SH-SY5Y (cell line): ENCODE measurements around the gene APEH.

ENCODE experiments used
- GATA2 ChIP-seq: IDR thresholded peaks from 2 replicates; pipeline ENCODE4 v1.6.1; 2011; ENCODE audit warnings: mild to moderate bottlenecking, low read depth, low read length
- GATA3 ChIP-seq: IDR thresholded peaks from 2 replicates; pipeline ENCODE4 v1.6.1; 2011; ENCODE audit warnings: low read depth, mild to moderate bottlenecking, low read length, moderate library complexity

APEH gene

DNA sequence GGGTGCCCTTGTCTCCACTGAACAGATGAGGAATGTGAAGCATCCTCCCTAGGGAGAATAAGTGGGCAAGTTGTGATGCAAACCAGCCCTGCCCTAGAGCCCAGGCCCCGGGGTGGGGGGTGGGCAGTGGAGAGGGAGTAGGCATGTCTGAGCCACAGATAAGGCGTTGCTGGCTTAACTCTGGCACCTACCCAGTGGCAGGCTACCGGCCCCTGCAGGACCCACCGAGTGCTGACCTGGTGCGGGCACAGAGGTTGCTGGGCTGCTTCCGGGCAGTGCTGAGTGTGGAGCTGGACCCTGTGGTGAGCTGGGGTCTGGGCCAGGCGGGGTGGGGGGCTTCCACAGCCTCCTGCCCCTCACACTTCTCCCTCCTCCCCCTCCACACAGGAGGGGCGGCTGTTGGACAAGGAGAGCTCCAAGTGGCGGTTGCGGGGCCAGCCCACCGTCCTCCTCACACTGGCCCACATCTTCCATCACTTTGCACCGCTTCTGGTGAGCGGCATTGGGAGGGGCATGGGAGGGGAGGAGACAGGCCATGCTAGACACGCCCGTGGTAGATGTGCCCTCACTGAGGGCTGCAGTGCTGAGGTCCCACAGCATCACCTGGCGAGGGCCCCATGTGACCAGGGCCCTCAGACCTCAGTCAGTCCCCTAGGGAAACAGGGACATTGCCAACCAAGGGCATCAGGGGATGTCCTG is 25.3 kb downstream of the APEH start:
- no peak for TF ChIP-seq GATA3
- no peak for TF ChIP-seq GATA2

DNA sequence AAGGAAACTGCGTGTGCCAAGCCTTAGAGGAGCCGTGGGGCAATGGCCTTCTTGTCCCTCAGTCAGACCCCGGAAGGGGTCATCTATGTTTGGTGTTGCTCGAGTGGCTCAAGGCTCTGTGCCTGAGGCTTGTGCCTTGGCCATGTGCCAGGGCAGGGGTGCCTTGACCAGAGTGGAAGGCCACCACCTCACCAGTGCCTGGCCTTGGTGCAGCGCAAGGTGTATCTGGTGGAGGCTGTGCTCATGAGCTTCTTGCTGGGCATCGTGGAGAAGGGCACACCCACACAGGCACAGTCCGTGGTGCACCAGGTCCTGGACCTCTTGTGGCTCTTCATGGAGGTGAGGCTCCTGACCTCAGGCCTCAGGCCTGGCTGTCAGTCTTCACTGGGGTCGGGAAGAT is 25.9 kb downstream of the APEH start:
- TF ChIP-seq GATA3 (no peak), GATA2 (no peak)

DNA sequence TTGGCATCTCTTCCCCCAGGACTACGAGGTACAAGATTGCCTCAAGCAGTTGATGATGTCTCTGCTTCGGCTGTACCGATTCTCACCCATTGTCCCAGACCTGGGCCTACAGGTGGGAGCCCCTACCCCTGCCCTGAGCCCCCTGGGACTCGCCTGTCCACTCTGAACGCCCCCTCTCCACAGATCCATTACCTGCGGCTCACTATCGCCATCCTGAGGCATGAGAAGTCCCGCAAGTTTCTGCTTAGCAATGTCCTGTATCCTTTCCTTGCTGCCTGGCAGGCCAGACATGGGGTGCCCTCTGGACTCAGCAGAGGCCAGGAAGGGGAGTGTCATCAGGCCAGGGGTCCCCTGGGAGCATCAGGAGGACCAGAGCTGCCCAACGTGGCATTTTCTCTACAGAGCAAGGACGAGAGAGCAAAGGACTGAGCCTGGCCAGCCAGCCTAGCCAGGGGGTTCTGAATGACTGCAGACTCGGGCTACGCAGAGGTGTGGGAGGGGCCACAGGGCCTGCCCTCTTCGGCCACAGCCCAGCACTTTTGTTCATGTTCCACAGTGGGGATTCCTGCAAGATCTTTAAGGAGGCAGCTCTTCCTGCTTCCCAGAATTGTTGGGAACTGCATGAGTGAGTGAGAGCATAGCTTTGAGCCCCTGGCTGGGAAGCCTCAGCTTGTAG is 26.4 kb downstream of the APEH start:
- TF ChIP-seq GATA2 (no peak), GATA3 (no peak)

DNA sequence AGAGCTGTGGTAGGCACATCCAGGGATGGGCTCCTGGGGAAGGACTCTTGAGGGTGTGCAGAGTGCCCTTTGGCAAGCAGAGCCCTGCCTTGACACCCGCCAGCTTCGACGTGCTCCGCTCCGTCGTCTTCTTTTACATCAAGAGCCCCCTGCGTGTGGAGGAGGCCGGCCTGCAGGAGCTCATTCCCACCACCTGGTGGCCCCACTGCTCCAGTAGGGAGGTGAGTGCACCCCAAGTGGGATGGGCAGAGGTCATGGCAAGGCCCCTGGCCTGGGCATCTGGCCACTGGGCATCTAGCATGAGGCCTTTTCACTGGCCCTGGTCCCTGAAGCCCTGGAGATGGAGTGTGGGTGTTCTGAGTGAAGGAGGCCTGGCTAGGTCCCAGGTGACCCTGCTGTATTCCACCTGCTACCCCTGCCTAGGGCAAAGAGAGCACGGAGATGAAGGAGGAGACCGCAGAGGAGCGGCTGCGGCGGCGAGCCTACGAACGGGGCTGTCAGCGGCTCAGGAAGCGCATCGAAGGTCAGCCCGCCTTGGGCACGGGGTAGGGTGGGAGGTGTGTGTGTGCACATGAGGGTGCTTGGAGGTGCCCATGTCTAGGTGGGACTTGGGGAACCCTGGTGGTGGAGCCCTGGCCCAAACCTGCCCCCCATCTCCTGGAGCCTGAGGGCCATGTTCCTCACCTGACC is 27.4 kb downstream of the APEH start:
- no peak for TF ChIP-seq GATA2
- no peak for TF ChIP-seq GATA3

- TF ChIP-seq GATA2: no peak
- TF ChIP-seq GATA3: no peak
These were observed 28.5 kb downstream of the APEH start for GRCh38 chr3:49702672-49703071.

DNA sequence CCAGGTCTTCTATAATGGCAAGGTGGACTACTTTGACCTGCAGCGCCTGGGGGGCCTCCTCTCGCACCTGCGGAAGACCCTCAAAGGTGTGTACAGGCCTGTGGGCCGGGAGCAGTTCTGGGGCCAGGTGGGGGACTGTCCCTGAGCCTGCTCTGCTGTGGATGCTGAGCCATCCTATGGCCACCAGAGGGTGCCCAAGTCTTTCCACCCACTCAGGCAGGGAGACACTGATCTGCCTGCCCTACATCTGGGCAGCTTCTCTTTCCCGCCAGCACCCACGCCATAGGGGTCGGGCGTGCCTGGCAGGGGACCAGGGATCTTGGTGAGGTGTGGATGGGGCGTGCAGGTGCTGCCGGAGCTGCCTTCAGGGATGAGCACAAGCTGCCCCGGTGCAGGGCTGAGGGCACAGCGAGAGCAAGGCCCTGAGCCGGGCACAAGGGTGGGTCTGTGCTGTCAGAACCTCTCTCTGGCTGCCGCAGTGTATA is 29.3 kb downstream of the APEH start:
- TF ChIP-seq GATA2 (no peak), GATA3 (no peak)

DNA sequence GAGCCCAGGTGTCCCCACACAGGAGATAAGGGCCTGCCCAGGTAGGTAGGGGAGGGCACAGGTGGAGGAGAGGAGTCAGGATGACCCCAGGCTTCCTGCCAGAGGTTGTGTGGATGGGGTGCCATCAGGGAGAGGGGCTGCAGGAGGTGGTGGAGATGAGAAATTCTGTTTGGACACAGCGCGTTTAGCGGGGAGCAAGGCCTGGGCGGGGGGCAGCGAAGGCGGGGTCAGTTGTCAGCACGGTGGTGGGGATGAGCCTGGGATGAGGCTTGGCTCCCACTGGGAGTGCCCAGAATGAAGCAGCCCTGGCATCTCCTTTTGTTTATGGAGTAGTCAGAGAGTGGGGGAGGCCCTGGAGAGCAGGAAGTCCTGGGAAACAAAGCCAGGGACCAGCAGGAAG is 29.8 kb downstream of the APEH start:
- TF ChIP-seq GATA3 (no peak), GATA2 (no peak)

GRCh38 chr3:49704629-49705028 is 30.5 kb downstream of the APEH start:
- TF ChIP-seq GATA3 (no peak), GATA2 (no peak)

DNA sequence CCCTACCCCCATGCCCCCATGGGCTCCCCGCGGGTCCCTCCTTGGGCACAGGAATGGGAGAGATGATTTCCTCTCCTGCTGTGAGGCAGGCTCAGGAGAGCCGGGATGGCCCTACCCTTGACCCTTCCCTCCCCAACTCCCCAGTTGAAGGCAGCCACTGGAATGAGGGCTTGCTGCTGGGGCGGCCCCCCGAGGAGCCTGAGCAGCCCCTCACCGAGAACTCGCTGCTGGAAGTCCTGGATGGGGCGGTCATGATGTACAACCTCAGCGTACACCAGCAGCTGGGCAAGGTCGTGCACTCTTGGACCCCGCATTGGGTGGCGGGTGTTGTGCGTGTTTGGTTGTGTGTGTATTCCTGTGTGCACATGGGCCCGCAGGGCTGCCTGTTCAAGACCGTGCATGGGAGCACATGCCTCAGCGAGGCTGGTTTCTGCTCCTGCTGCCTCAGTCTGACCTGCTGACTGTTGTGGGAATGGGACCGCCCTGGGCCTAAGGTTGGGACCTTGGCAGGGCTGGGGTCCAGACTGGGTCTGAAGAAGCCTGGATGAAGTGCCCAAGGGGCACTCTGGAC is 31.3 kb downstream of the APEH start:
- TF ChIP-seq GATA3: no peak
- TF ChIP-seq GATA2: no peak

DNA sequence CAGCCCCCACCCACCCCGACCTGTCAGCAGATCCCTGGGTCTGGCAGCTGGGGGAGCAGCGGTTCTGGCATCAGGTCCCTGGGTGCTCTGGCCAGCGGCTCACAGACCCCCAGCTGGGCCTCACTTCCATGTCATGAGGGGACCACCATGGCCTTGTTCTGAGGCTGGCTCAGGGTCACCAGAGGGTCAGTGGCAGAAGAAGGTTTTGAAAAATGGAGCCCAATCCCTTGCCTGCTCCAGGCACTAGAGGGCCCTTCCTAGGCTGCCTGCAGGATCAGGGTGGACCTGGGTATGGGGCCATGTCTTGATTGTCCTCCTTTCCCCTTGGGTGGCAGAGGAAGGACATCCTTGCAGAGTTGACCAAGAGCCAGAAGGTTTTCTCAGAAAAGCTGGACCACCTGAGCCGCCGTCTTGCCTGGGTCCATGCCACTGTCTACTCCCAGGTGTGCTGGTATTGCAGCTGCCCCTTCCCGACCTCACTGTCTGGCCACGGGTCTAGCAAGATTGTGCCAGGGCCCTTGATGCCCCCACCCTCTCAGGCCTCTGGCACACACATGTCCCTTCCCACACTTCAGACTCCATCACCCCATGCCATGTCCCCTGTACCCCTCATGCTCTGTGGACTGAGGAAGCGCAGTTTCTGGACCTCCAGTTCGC is 32.4 kb downstream of the APEH start:
- no peak for TF ChIP-seq GATA3
- no peak for TF ChIP-seq GATA2

DNA sequence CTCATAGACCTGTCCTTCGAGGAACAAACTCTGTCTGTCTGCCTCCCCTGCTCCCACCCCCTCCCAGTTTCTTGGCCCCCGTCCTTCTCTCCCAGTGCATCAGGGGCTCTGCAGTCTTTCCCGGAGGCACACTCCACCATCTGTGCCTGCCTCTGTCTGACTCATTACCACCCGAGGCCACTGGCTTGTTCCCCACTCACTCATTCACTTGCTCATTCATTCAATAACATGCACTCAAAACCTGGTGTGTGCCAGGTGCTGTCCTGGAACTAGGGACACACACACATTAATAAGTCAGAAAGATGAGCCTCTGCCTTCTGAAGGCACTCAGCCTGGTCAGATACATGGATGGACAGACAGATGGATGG is 32.9 kb downstream of the APEH start:
- TF ChIP-seq GATA2: no peak
- TF ChIP-seq GATA3: no peak

DNA sequence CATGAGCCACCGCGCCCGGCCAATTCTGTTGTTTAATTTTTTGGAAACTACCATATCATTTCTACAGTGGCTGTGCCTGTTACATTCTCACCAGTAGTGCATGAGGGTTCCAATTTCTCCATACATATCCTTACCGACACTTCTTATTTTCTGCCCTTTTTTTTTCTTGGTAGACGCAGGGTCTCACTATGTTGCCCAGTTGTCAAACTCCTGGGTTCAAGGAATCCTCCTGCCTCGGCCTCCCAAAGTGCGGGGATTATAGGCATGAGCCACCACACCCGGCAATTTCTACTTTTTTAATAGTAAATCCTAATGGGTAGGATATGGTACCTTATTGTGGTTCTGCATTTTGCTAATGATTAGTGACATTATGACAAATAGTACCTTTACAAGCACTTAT is 35.7 kb downstream of the APEH start:
- TF ChIP-seq GATA3 (no peak), GATA2 (no peak)

GRCh38 chr3:49711489-49711888 is 37.3 kb downstream of the APEH start:
- TF ChIP-seq GATA3 (no peak), GATA2 (no peak)

DNA sequence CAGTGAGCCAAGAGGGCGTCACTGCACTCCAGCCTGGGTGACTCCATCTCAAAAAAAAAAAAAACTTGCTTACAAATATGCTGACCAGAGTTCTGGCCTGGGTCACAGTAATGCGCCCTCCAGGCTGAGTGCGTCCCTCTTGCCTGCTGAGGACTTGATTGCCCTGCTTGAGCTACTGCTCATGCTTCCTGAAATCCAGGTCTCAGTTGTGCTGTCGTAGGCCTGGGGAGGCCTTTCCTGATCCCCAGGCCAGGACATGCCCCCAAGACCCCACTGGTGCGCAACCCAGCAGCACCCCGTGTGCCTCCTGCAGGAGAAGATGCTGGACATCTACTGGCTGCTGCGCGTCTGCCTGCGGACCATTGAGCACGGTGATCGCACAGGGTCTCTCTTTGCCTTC is 38.0 kb downstream of the APEH start:
- TF ChIP-seq GATA3 (no peak), GATA2 (no peak)
